ENCODE data around the gene ANKHD1. TPM values are rescaled to one million over a fixed set of nuclear protein-coding genes. Genes with fewer than 3 reads are reported as not detected.
"Not testable (repeated sequence)": the region's sequence is repeated elsewhere in the genome, so short reads cannot be mapped to it uniquely, and the experiment has no call there.

The ANKHD1 gene
- total and polyA plus RNA-seq, 2 donors (not counting 1 experiment from before 2014, with no cell fraction given): 45.4 to 74.5 TPM

- Histone ChIP-seq H3K27me3 (ENCODE audit: control insufficient read depth, insufficient read depth, low read length) (no peaks in the 10 kb centered on the region), H3K4me3 (replicated peaks in 1 of 4; ENCODE audit: control extremely low read depth in 1 of 4, insufficient read depth in 1 of 4, low read depth in 3 of 4, low read length in 4 of 4) (no peak overlapping the region), H3K4me2 (ENCODE audit: extremely low read depth, insufficient read depth, low read length) (no peak overlapping the region), H3K4me1 (ENCODE audit: control insufficient read depth, extremely low read depth, insufficient read depth, low read length) (peaks cover 2% of the 10 kb centered on the region), H3K36me3 (ENCODE audit: control insufficient read depth, insufficient read depth, low read length) (no peaks in the 10 kb centered on the region), H2AFZ (ENCODE audit: low read length) (no peak overlapping the region), H3K79me2 (ENCODE audit: control insufficient read depth, insufficient read depth, low read length) (peaks cover 64% of the 10 kb centered on the region), H4K20me1 (ENCODE audit: control insufficient read depth, extremely low read depth, insufficient read depth, low read length) (peaks cover 3% of the 10 kb centered on the region), H3K9me3 (ENCODE audit: control insufficient read depth, insufficient read depth, low read depth, low read length) (no peaks in the 10 kb centered on the region), H3K9ac (ENCODE audit: insufficient read depth, low read length) (no peak overlapping the region), H3K27ac (ENCODE audit: insufficient read depth, low read length) (no peak overlapping the region)
- TF ChIP-seq EZH2 (IDR thresholded peaks at IDR 0.05; ENCODE audit: low read length, missing control alignments) (no peak), CTCF (conservative IDR thresholded peaks at IDR 0.05 in 1 of 2, IDR thresholded peaks at IDR 0.05 in 1 of 2; ENCODE audit: low read depth in 1 of 2, low read length in 2 of 2) (no peak)
- no peak for DNase-seq (ENCODE audit: low read depth in 2 of 2)
Observed at GRCh38 chr5:140420665-140421361, 19.2 kb downstream of the ANKHD1 start.

GRCh38 chr5:140421375-140421774 is 19.7 kb downstream of the ANKHD1 start:
- not testable (repeated sequence) for H3K9me3 ChIP-seq (ENCODE audit: control insufficient read depth, insufficient read depth, low read depth, low read length); H3K9ac ChIP-seq (ENCODE audit: insufficient read depth, low read length); H3K27ac ChIP-seq (ENCODE audit: insufficient read depth, low read length); H3K4me2 ChIP-seq (ENCODE audit: extremely low read depth, insufficient read depth, low read length); H3K4me1 ChIP-seq (ENCODE audit: control insufficient read depth, extremely low read depth, insufficient read depth, low read length); H3K27me3 ChIP-seq (ENCODE audit: control insufficient read depth, insufficient read depth, low read length); H3K36me3 ChIP-seq (ENCODE audit: control insufficient read depth, insufficient read depth, low read length); H4K20me1 ChIP-seq (ENCODE audit: control insufficient read depth, extremely low read depth, insufficient read depth, low read length); H2AFZ ChIP-seq (ENCODE audit: low read length); H3K4me3 ChIP-seq (replicated peaks in 1 of 4; ENCODE audit: control extremely low read depth in 1 of 4, insufficient read depth in 1 of 4, low read depth in 3 of 4, low read length in 4 of 4); DNase-seq (ENCODE audit: low read depth in 2 of 2)
- peaks cover 61% of the 10 kb centered on the region for H3K79me2 ChIP-seq (ENCODE audit: control insufficient read depth, insufficient read depth, low read length)

GRCh38 chr5:140423609-140424008 is 22.0 kb downstream of the ANKHD1 start:
- Histone ChIP-seq H3K4me1 (ENCODE audit: control insufficient read depth, extremely low read depth, insufficient read depth, low read length) (peaks cover 2% of the 10 kb centered on the region), H3K4me2 (ENCODE audit: extremely low read depth, insufficient read depth, low read length) (no peak overlapping the region), H3K9me3 (ENCODE audit: control insufficient read depth, insufficient read depth, low read depth, low read length) (no peaks in the 10 kb centered on the region), H3K4me3 (replicated peaks in 1 of 4; ENCODE audit: control extremely low read depth in 1 of 4, insufficient read depth in 1 of 4, low read depth in 3 of 4, low read length in 4 of 4) (no peak overlapping the region), H3K79me2 (ENCODE audit: control insufficient read depth, insufficient read depth, low read length) (peaks cover 51% of the 10 kb centered on the region), H3K9ac (ENCODE audit: insufficient read depth, low read length) (no peak overlapping the region), H4K20me1 (ENCODE audit: control insufficient read depth, extremely low read depth, insufficient read depth, low read length) (peaks cover 3% of the 10 kb centered on the region), H3K27me3 (ENCODE audit: control insufficient read depth, insufficient read depth, low read length) (no peaks in the 10 kb centered on the region), H2AFZ (ENCODE audit: low read length) (no peak overlapping the region), H3K27ac (ENCODE audit: insufficient read depth, low read length) (no peak overlapping the region), H3K36me3 (ENCODE audit: control insufficient read depth, insufficient read depth, low read length) (no peaks in the 10 kb centered on the region)
- TF ChIP-seq CTCF (conservative IDR thresholded peaks at IDR 0.05 in 1 of 2, IDR thresholded peaks at IDR 0.05 in 1 of 2; ENCODE audit: low read depth in 1 of 2, low read length in 2 of 2) (no peak), EZH2 (IDR thresholded peaks at IDR 0.05; ENCODE audit: low read length, missing control alignments) (no peak)
- DNase-seq (ENCODE audit: low read depth in 2 of 2): no peak

All from fibroblast of lung (primary cell).